HG03432 (cell line): ENCODE data around the gene DGKD.

ENCODE experiments used
- ATAC-seq: cut with Tn5 transposase; IDR thresholded peaks from one replicate; pipeline ENCODE4 v1.9.1; 2021; ENCODE audit warnings: mild to moderate bottlenecking, moderate library complexity; ENCODE audit not compliant: unreplicated experiment

The DGKD gene

DNA sequence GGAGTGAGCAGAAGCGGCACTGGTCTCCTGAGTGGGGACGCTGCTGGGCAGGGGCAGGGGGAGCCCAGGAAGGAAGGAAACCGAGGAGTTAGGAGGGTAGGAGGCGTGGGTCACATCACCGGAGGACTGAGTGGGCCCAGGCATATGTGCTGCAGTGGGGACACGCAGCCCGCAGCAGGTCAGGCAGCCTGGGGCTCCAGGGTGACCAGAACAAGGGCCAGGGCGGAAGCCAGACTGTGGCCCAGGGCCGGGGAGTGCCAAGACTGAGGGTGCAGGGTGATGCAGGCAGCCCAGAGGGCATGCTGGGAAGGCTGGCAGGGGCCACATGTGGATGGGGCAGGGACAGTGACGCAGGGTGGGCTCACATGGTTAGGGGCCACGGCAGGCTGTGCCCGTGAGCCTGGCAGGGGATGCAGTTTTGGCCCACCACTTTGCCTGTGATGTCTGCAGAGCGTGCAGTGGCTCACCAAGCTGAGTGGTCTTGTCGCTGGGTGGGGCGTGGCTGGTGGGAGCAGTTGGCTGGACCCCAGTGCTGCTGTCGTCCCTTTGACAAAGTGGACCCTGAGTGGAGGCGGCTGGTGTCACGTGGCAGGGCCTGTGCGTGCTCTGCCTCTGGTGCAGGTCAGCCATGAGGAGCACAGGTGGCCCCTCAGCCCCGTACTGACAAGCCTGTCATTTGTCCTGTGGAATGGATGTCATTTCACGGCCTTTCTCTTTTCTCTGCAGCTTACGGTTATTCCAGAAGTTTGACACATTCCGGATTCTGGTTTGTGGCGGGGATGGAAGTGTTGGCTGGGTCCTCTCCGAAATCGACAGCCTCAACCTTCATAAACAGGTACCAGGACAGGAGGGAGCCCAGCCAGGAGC is 87.1 kb downstream of the DGKD start:
- ATAC-seq = no peak

DNA sequence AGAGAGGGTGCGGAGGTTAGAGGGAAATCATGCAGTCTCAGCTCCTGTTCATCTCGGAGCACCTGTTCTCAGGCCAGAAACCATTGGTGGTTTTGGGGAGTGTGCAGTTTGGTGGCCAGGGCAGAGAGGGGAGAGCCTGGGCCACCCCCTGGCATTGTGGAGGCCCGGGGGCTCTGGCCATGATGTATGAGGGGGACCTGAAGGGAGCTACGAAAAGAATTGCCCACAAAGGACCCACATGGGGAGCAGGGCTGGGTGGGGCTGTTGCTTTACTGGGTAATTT is 87.7 kb downstream of the DGKD start:
- ATAC-seq = no peak

DNA sequence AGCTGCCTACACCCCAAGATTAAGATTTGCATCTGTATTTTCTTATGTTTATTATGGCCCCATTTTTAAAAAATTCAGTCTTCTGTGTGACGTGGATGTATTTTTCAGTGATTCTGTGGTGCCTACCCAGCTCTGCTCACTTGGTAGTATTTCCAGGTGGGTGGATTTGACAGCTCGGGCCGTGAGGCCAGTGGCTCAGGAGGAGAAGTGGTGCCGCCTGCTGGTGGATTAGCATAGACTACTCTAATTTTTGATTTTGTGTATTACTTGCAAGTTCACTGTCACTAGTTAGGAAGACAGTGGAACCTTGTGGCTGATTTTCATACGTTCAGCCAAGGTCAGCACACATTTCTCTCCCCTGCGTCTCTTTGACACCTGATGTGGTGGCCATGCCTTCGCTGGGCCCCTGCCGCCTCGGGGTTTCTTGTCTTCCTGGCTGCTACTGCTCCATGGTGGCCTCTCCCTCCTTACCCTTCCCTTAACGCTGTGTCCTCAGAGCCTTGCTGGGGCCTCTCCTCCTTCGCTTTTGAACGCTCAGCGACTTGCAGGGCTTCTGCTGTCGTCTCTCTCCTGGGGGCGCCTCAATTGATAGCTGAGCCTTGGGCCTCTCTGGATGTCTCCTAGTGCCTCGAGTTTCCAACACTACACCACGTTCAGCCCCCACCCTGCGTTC is 89.4 kb downstream of the DGKD start:
- no peak for ATAC-seq

DNA sequence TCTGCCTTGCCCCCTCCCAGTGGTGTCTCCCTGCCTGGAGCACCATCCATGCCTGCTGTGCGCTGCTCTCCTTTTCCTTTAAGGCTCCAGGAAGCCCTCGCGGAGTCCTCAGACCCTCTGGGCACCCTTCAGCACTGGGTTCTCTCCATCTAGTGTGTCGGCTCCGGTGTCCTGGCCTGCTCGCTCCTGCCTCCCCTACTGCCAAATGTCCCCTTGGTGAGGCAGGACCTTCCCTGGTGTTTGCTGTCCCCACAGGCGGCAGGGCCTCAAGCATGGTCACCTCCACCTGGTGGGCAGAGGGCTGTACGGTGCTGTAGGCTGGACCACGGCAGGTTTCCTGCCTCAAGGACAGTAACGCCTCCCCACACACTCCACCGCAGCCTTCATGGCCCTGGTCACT is 90.2 kb downstream of the DGKD start:
- no peak for ATAC-seq

DNA sequence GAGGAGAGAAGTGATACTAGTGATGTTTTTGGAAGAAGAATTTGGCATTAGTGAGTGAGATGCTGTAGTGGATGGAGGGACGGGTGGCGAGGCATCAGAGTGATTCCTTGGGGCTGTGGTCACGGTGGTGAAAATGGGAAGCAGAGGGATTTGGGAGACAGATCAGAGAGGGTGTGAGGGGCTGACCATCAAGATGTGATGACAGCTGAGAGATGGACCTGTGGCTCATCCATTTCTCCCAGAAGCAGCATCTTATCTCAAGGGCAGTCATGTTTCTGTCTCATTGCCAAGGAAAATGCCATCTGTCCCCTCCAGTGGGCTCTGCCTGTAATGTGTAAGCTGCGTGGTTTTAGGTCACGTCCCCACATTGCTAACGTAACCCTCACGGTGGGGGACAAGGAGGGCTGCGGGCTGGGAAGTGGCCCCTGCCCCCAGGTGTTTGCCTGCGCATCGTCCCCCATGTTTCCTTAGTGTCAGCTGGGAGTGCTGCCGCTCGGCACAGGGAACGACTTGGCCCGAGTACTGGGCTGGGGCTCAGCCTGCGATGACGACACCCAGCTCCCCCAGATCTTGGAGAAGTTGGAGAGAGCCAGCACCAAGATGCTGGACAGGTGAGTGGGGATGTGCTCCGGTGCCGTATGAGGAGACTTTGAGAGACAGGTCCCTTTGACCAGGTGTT is 91.0 kb downstream of the DGKD start:
- ATAC-seq = no peak

DNA sequence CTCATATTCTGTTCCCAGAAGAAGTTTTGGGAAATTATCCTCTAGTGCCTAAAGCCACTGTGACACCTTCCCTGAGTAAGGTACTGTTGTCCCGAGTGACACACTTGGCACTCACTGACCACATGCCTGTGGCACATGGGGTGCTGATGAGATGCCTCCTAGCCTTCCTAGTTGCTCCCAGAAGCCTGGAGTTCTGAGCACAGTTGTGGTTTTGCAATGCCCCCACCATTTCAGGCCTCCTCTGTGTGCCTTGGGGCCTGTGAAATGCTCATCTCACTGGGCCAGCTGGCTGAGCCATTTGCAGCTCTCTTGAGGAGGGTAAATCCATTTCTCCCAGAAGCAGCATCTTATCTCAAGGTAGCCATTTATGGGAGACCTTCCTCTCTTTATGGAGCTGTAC is 91.8 kb downstream of the DGKD start:
- no peak for ATAC-seq

DNA sequence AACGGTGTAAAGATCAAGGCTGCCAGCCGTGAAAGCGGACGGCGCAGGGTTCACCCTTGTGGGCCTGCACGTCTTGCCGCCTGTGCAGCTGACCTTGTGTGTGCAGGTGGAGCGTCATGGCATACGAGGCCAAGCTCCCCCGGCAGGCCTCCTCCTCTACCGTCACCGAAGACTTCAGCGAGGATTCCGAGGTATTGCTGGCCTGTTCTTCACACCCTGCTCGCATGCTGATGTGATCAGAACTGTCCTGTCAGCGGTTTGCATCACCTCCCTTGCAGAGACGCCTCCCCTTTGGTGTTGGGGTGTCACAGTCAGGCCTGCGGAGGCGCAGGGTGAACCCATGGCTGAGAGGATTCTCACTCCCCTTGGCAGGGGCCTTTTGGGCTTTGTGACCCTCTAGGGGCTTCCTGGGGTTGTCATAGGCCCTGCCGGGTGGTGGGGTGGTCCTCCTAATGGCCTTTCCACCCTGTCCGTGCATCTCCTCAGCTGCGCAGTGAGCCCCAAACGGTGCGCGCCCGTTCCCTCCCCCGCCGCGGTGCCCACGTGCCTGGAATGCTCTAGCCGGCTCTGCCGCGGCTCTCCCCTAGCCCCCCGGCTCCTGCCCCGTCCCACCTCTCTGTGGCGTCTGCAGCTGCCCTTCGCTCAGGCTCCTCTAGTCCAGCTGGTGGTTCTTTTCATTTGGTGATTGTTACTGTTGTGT is 92.5 kb downstream of the DGKD start:
- ATAC-seq = no peak

DNA sequence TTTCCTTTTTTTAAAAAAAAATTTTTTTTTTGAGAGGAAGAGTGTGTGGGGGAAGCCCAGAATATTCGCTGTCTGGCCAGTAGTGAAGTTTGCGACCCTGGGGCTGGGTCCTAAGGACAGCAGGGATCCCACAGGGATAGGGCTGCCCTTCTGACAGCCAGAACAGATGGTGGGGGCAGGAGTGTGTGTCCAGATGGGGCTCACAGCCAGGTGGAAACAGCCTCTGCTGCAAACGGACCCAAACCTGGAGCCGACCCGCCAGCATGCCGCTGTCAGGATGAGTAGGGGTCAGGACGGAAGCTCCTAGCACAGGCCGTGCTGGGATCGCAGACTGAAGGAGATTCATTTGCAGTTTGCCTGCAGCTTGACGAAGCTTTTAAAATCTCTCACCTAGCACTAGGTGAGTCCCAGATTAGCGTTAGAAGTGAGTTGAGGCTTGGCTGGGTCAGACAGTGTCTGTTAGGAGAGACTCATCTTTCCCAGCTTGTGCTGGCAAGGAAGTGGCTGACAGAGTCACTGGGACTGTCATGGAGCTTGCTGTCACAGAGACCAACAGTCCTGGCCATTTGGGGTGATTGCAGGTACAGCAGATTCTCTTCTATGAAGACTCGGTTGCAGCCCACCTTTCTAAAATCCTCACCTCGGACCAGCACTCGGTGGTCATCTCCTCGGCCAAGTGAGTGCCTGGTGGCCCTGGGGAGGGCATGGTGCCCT is 93.4 kb downstream of the DGKD start:
- no peak for ATAC-seq

DNA sequence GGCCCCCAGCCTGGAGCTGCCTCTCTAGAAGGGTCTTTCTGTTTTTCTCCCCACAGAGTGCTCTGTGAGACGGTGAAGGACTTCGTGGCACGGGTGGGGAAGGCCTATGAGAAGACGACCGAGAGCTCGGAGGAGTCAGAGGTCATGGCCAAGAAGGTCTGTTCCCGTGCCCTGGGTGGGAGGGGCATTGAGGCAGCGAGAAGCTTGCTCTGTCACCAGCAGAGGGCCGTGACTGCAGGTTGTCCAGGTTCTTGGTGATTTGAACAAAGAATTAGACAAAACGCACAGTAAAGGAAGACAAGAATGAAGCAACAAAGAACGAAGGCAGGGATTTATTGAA is 93.9 kb downstream of the DGKD start:
- ATAC-seq = no peak

DNA sequence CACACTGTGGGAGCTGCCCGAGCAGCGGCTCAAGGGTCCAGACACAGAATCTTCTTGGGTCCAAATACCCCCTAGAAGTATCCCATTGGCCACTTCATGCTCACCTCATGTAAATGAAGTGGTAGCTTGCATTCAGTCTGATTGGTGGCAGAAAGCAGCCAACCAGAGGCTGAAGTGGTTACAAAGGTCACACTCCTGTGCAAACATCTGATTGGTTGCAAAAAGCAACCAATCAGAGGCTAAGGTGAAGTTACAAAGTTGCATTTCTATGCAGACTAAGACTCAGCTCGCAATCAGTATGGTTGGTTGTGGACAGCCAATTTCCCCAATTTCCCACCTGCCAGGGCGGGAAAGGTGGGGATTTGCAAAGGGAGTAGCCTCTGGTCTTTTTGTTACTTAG is 94.3 kb downstream of the DGKD start:
- ATAC-seq = no peak

DNA sequence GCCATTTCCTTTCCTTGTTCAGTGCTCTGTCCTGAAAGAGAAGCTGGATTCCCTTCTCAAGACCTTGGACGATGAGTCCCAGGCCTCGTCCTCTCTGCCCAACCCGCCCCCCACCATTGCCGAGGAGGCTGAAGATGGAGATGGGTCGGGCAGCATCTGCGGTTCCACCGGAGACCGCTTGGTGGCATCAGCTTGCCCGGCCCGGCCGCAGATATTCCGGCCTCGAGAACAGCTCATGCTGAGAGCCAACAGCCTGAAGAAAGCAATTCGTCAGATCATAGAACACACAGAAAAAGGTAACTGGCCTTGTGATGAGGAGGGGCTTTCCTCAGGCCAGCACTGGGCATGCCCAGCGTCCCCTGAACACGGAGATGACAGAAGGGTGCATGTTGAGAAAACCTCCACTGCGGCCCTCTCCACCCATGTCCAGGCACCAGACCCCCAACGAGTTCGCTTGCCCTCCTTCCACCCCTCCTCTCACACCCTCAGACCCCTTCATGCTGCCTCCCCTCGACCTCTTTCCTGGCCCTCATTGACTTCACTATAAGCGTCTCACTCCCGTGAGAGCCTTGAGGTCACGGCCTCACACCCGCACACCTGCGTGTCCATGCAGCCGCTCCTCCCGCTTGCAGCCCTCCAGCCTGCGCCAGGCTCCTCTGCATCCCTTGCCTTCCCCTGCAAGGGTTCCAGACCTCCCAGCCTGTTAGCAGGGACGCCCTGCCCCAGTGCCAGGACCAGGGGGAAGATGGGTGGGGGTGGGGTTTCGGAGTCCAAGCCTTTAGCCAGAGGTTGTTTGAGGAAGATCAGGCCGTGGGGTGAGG is 95.0 kb downstream of the DGKD start:
- no peak for ATAC-seq

DNA sequence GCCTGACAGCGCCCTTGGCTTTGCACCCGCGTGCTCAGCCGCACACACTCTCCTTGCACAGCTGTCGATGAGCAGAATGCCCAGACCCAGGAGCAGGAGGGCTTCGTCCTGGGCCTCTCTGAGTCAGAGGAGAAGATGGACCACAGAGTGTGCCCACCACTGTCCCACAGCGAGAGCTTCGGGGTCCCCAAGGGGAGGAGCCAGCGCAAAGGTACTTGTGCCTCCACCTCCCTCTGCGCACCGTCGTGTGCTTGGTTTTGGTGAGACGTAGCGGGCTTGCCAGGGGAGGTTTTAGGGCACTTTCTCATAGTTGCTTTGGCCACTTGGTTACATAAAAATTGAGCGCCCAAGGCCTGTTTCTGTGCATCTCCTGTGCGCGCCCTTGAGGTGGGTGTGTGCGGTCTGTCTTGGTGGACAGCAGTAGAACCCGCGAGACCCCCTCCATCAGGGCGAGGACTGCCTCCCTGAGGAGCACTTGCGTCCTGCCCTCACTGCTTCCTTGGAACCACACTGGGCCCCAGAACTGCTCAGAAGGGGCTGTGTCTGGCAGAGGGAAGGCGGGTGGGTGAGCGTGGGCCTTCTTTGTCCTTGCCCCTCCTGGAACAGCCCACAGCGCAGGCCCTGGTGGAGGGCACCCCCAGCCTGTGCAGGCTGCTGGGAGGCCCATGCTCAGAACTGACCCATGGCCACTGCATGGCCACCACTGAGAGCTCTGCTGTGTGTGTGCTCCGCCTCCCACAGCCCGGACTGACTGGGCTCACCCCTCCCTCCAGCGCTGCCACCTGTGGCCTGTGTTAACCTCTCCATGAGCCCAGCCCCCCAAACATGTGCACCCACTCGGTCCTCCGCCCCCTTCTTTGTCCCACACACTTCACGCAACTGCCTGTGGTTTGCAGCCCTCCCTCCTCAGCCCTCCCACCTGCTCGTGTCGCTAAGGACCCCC is 95.9 kb downstream of the DGKD start:
- no peak for ATAC-seq

DNA sequence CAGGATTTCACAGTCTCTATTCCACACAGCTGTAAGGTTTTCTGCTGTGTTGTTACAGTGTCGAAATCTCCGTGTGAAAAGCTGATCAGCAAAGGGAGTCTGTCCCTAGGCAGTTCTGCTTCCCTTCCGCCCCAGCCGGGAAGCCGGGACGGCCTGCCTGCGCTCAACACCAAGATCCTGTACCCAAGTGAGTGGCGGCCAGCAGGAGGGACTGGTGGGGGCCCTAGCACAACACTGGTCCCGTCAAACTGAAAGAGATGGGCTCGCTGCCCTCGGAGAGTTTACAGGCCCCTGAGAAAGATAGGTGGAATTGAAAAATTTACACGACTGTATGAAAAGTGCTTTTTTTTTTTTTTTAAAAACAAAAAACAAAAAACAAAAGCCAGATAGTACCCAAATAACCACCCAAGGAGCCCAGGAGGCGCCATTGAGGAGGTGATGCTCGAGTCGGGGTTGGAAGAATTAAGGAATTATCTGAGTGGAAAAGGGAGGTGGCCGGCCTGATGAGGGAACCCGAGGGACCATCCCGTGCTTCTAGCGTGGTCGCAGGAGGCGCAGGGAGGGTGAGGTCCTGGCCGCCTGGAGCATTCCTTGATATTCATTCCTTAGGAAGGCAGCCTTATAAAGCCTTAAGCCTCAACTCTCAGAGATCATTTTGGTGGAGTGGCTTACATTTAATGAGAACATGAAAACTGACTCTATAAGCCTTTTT is 96.7 kb downstream of the DGKD start:
- no peak for ATAC-seq

DNA sequence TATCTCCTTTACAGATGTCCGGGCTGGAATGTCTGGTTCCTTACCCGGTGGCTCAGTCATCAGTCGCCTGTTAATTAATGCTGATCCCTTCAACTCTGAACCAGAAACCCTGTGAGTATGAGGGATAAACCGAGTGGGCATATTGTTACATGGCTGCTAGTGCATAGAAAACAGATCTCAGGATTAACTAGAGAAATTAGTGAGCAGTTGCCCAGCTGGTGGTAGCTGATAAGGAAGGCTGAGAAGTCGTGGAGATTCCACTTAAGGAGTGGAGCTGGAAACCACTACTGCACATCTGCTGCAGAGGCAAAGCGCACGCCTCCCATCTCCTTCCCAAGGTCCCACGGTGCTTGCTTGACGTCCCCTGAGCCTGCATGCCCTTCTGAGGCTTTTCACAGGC is 97.7 kb downstream of the DGKD start:
- ATAC-seq = no peak

DNA sequence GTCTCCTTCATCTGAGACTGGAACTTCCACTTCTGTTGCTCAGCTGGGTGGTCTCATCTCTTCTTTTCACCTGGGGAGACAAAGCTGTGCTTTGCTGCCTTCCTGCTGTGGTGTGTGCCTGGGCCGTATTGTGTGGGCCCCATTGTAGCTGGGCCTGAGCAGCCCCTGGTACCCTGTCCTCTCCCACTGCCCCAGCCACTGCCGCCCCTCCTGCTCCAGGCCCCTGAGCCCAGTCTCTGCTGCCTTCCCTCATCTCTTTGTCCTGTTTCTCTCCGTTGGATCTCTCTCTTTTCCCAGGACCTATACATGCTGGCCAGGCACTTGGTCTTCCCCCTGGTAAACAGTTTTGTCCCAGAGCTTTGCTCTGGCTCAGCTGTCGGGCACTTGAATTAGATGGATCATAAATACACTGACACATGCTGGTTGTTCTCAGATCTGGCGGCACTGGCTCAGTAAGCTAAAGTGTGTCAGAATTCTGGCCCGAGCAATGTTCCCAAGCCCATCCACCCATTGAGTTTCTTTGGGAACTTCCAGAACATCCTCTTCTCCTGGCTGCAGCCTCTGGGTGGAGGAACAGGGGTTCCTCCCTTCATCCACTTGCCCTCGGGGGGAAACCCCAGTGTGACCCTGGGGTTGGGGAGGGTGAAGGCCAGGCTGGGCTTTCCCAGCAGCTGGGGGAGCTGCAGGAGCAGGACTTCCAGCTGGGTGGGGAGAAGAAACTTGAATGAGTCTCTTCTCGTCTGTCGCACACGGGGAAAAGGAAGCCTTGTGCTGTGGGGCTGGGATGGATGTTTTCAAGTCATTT is 99.0 kb downstream of the DGKD start:
- no peak for ATAC-seq

DNA sequence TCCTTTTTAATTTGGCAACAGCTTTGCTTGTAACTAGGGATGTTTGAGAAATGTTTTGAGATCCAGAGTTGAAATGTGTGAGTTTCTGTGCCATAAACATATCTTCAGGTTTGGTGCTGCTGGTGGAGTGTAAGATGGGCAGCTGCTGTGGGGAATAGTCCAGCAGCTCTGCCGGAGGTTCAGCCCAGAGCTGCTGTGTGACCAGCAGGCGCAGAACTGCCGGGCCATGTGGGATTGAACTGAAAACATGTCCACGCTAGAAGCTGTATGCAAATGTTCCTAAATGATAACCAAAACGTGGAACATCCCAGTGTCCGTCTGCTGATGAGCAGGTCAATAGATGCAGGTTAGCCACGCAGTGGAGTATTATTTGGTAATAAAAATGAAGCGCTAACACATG is 99.6 kb downstream of the DGKD start:
- no peak for ATAC-seq

DNA sequence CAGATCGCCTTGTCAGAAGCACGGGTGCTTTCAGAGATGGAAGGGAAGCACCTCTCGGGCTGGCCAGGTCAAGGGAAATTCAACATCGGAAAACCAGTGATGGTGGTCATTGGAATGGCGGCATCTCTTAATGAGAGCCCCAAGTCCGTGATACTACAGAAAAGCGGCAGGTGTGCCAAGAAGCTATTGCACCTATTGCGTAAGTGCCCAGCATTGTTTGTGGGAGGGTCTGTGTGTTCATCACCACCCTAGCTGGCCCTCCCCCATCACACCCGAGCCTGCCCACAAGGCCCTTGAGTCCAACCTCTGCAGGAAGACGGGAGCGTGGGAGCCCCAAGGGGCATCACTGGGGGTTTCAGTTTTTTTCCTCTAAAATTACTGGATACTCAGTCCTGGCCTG is 100.7 kb downstream of the DGKD start:
- no peak for ATAC-seq

DNA sequence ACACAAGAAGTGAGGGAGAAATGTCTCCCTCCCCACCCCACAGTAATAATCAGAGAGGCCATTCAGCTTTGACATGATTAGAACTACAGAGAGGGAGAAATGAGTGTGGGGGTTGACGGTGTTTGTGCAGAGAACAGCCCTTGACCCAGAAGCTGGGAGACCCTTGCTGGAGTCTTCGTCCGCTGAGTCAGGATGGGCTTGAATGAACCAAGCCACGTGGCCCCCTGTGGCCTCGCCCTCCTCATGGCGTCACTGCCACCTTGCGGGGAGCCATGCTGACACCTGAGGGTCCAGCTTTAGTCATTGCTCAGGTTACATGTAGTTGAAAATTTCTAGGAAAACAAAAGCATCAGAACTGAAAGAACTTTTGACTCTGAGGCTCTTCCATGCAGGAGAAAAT is 101.2 kb downstream of the DGKD start:
- no peak for ATAC-seq
